K562 (cell line): Measurements from ENCODE around the gene SERBP1. TPM values are rescaled to one million over a fixed set of nuclear protein-coding genes. Genes with fewer than 3 reads are reported as not detected.

Experiments
- ATF1 ChIP-seq, 2 experiments: fragments of 450-650 bp in 1 of 2; IDR thresholded peaks; 2 replicates each; pipeline ENCODE4 v1.6.1; 2016; ENCODE audit warnings: missing compliant biosample characterization in 1 of 2, missing genetic modification characterization in 1 of 2
- ELF1 ChIP-seq: fragments of 200-800 bp; sonication (Bioruptor generic); IDR thresholded peaks from 2 replicates; pipeline ENCODE4 v1.6.1; 2016; ENCODE audit warnings: missing genetic modification characterization, missing compliant biosample characterization
- GTF2E2 ChIP-seq: fragments of 200-800 bp; sonication (Bioruptor generic); IDR thresholded peaks from 2 replicates; pipeline ENCODE4 v1.6.1; 2016; ENCODE audit warnings: missing genetic modification characterization, missing compliant biosample characterization
- IRF1 ChIP-seq: sonication (generic); formaldehyde crosslinking; IDR thresholded peaks from 2 replicates; pipeline ENCODE4 v1.8.0; 2022; ENCODE audit warnings: missing genetic modification reagents, mild to moderate bottlenecking, borderline replicate concordance
- MGA ChIP-seq: fragments of 450-650 bp; IDR thresholded peaks from 2 replicates; pipeline ENCODE4 v1.6.1; 2016; ENCODE audit warnings: mild to moderate bottlenecking, moderate library complexity
- POU5F1 ChIP-seq: fragments of 150-350 bp; IDR thresholded peaks from 2 replicates; pipeline ENCODE4 v1.6.1; 2014; ENCODE audit warnings: borderline replicate concordance, low read length, low read depth, mild to moderate bottlenecking; ENCODE audit not compliant: partially characterized antibody
- PTTG1 ChIP-seq: fragments of 450-650 bp; IDR thresholded peaks from 2 replicates; pipeline ENCODE4 v1.6.1; 2016; ENCODE audit warnings: low read depth, mild to moderate bottlenecking, missing genetic modification characterization, missing compliant biosample characterization
- RNF2 ChIP-seq: sonication (generic); IDR thresholded peaks from 2 replicates; pipeline ENCODE4 v1.6.1; 2016
- TAF1 ChIP-seq: IDR thresholded peaks from 2 replicates; pipeline ENCODE4 v1.6.1; 2011; ENCODE audit warnings: mild to moderate bottlenecking, low read length, moderate library complexity; ENCODE audit not compliant: insufficient read depth, control insufficient read depth, severe bottlenecking; ENCODE audit errors: extremely low read depth
- TOE1 ChIP-seq, 2 experiments: fragments of 450-650 bp in 1 of 2; sonication (generic) in 1 of 2; formaldehyde crosslinking in 1 of 2; IDR thresholded peaks; 2 replicates each; pipeline versions ENCODE4 v1.7.1 to v1.8.0; 2016 to 2022; ENCODE audit warnings: borderline replicate concordance in 2 of 2, mild to moderate bottlenecking in 2 of 2, antibody characterized with exemption in 1 of 2, inconsistent platforms in 1 of 2, low read depth in 1 of 2, missing genetic modification reagents in 1 of 2, moderate library complexity in 1 of 2
- U2AF1 ChIP-seq: fragments of 200-400 bp; formaldehyde crosslinking; optimal IDR thresholded peaks from 2 replicates; pipeline ENCODE3; 2017; ENCODE audit warnings: mild to moderate bottlenecking, low read depth, low read length, moderate library complexity
- ZBTB8A ChIP-seq: fragments of 450-650 bp; IDR thresholded peaks from 2 replicates; pipeline ENCODE4 v1.6.1; 2018; ENCODE audit warnings: mild to moderate bottlenecking, moderate library complexity; ENCODE audit not compliant: partially characterized antibody
- ZC3H8 ChIP-seq: fragments of 450-650 bp; IDR thresholded peaks from 2 replicates; pipeline ENCODE4 v1.6.1; 2017
- ZFP1 ChIP-seq: fragments of 450-650 bp; formaldehyde crosslinking; IDR thresholded peaks from 2 replicates; pipeline ENCODE4 v1.4.0; 2020; ENCODE audit warnings: mild to moderate bottlenecking, mixed read lengths
- ZNF124 ChIP-seq: sonication (generic); formaldehyde crosslinking; IDR thresholded peaks from 2 replicates; pipeline ENCODE4 v1.8.1; 2022; ENCODE audit warnings: missing genetic modification reagents
- polyA plus RNA-seq, 8 experiments: library from polyadenylated mRNA; depleted of rRNA in 4 of 8; stranded (reverse) in 5 of 8; unstranded in 3 of 8; fragments of >200 nt; fragmentation: Nextera tagmentation in 2 of 8; fragmentation: Illumina TruSeq in 1 of 8; extraction: Ambion mirVana in 2 of 8; extraction: Trizol in 1 of 8; gene quantifications; 2 replicates each; pipeline versions ENCODE4 v1.2.1 to v1.2.3, GENCODE V29; 2011 to 2014; ENCODE audit warnings: inconsistent platforms in 1 of 8, missing spikeins in 1 of 8
- total RNA-seq, 7 experiments: library from RNA; depleted of rRNA in 6 of 7; stranded (reverse); fragments of >200 nt in 6 of 7; fragmentation: Illumina TruSeq in 2 of 7; extraction: Trizol in 2 of 7; gene quantifications; 2 replicates each; pipeline versions ENCODE4 v1.2.1 to v1.2.3, GENCODE V29; 2011 to 2021; ENCODE audit warnings: low replicate concordance in 1 of 7

Gene SERBP1
- total and polyA plus RNA-seq, 9 of the 15 experiments (the other 6 are each of a cell fraction or from before 2014, with no cell fraction given), result 79.9 to 761 (median 464) TPM

- TF ChIP-seq MGA, result peak; percentile 96
- no peak for TF ChIP-seq ZBTB8A
- TF ChIP-seq ZC3H8, result no peak
- TF ChIP-seq ZFP1, result no peak
- TF ChIP-seq TOE1 (IDR thresholded peaks at IDR 0.05; ENCODE audit: borderline replicate concordance), result peak; percentile 64; the same call in 1 of the 2 replicates
- TF ChIP-seq TOE1 (CRISPR knock-in tag; IDR thresholded peaks at IDR 0.05; ENCODE audit: borderline replicate concordance, low read depth), result peak; percentile 53
- TF ChIP-seq ELF1 (tag), result peak; percentile 84
- no peak for TF ChIP-seq PTTG1
- TF ChIP-seq GTF2E2, result peak; percentile 83; the same call in 1 of the 2 replicates
- TF ChIP-seq TAF1, result peak; percentile 83
- TF ChIP-seq RNF2, result peak; percentile 38; the same call in 1 of the 2 replicates
- no peak for TF ChIP-seq ZNF124 (CRISPR knock-in tag)
- peak; percentile 68 for TF ChIP-seq POU5F1
- no peak for TF ChIP-seq U2AF1
- no peak for TF ChIP-seq IRF1 (CRISPR knock-in tag)
- TF ChIP-seq ATF1 (CRISPR knock-in tag; IDR thresholded peaks at IDR 0.05), result no peak
- TF ChIP-seq ATF1 (tag; IDR thresholded peaks at IDR 0.05), result peak; percentile 86
These were observed at the start of gene SERBP1 (continued) for GRCh38 chr1:67430358-67431155.
